ENCODE measurements around the gene MYF5.

The MYF5 gene

GRCh38 chr12:80763874-80764273 lies 47.2 kb downstream of the MYF5 start:
- DNase-seq (ENCODE audit: low read depth, low spot score), result peak; percentile 71

DNA sequence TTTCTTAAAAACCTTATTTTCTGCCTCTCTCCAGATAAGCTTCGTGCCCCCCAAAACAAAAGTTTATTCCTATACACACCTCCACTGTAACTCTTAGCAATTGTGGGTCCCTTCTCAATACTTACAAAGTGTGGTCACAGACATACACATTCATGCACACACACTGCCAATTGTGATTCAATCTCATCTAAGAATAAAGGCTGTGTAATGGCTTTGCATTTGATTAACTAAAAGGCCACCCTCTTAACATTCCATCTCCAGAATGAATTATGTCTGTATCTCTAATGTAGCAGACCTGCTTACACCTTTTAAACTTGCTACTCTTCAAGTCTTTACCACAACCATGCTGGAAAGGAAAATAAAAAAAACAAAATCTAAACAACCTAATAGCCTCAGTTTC lies 49.5 kb downstream of the MYF5 start:
- no peak for DNase-seq (ENCODE audit: low read depth, low spot score)

- DNase-seq (ENCODE audit: low read depth, low spot score), result no peak
Observed at GRCh38 chr12:80766897-80767296, 50.2 kb downstream of the MYF5 start.
